SKM-1 (cell line): ENCODE measurements around the gene ZNF224.

ENCODE experiments used
- DNase-seq: peaks from one replicate; lab custom pipeline; 2025; ENCODE audit not compliant: unreplicated experiment; lab: John Stamatoyannopoulos, UW

Gene ZNF224

GRCh38 chr19:44093931-44094765, at the start of gene ZNF224:
Gene ZNF224 (plus strand): TSS chr19:44094361. CDS start chr19:44097874, 3,513 bp downstream.
- peak; percentile 41 for DNase-seq

GRCh38 chr19:44050740-44051649, 43.2 kb upstream of the ZNF224 start:
- no peak for DNase-seq

- peak; percentile 31 for DNase-seq
Observed at GRCh38 chr19:44051650-44052402, 42.3 kb upstream of the ZNF224 start, which contains the start of gene ZNF223. Gene ZNF223 (plus strand): TSS chr19:44052036. CDS start chr19:44055177, 3,141 bp downstream.

- no peak for DNase-seq
Observed at GRCh38 chr19:44055870-44056269, 38.3 kb upstream of the ZNF224 start.

GRCh38 chr19:44059229-44059628, 34.9 kb upstream of the ZNF224 start:
- DNase-seq, result no peak

- no peak for DNase-seq
Observed at GRCh38 chr19:44061038-44061437, 33.1 kb upstream of the ZNF224 start.

GRCh38 chr19:44066305-44066704, 27.9 kb upstream of the ZNF224 start:
- no peak for DNase-seq

GRCh38 chr19:44069415-44069814, 24.7 kb upstream of the ZNF224 start:
- DNase-seq, result no peak

- DNase-seq, result peak; percentile 11
Observed at GRCh38 chr19:44071824-44072542, 22.2 kb upstream of the ZNF224 start, which contains the start of gene ZNF284. Gene ZNF284 (plus strand): TSS chr19:44072159. CDS start chr19:44076390, 4,231 bp downstream.

GRCh38 chr19:44072543-44073401, 21.4 kb upstream of the ZNF224 start:
- no peak for DNase-seq

GRCh38 chr19:44076325-44076724, 17.8 kb upstream of the ZNF224 start:
- DNase-seq, result no peak

- no peak for DNase-seq
Observed at GRCh38 chr19:44092108-44092507, 2.1 kb upstream of the ZNF224 start.

- no peak for DNase-seq
Observed at GRCh38 chr19:44107751-44108150, 13.6 kb downstream of the ZNF224 start.

- no peak for DNase-seq
Observed at GRCh38 chr19:44109458-44109857, 15.3 kb downstream of the ZNF224 start.

- no peak for DNase-seq
Observed at GRCh38 chr19:44111910-44112463, 17.8 kb downstream of the ZNF224 start.

- no peak for DNase-seq
Observed at GRCh38 chr19:44112802-44113137, 18.6 kb downstream of the ZNF224 start.

- peak; percentile 70 for DNase-seq
Observed at GRCh38 chr19:44113138-44113783, 19.1 kb downstream of the ZNF224 start, which contains the start of gene ZNF225. Gene ZNF225 (plus strand): TSS chr19:44113399. CDS start chr19:44115828, 2,429 bp downstream.

- DNase-seq, result no peak
Observed at GRCh38 chr19:44113784-44114390, 19.7 kb downstream of the ZNF224 start.
